Measurements from ENCODE around the gene NOG.

Gene NOG

GRCh38 chr17:56638591-56639051 lies 45.1 kb downstream of the NOG start:
- DNase-seq = no peak

GRCh38 chr17:56639517-56639916 lies 46.0 kb downstream of the NOG start:
- DNase-seq = no peak

GRCh38 chr17:56640116-56640515 lies 46.6 kb downstream of the NOG start:
- no peak for DNase-seq

GRCh38 chr17:56641373-56641772 lies 47.9 kb downstream of the NOG start:
- no peak for DNase-seq

GRCh38 chr17:56641894-56642293 lies 48.4 kb downstream of the NOG start:
- DNase-seq = no peak

GRCh38 chr17:56642424-56642823 lies 48.9 kb downstream of the NOG start:
- no peak for DNase-seq

All from stimulated activated CD4-positive, alpha-beta T cell treated with anti-CD3 and anti-CD28 coated beads, Interleukin-15, amount 100 ng/mL, for 24 hours (primary cell).